MM.1S (cell line): ENCODE measurements around the gene XIRP2.

ENCODE experiments used
- CTCF ChIP-seq: fragments of 300-600 bp; sonication (generic); IDR thresholded peaks from 2 replicates; pipeline ENCODE4 v1.5.1; 2016; ENCODE audit warnings: antibody characterized with exemption, low read length, mixed read lengths
- EZH2 ChIP-seq: fragments of 300-600 bp; sonication (generic); optimal IDR thresholded peaks from 2 replicates; pipeline ENCODE3; 2017; ENCODE audit warnings: low read depth, mild to moderate bottlenecking, antibody characterized with exemption, low read length, mixed read lengths
- EZH2phosphoT487 ChIP-seq: fragments of 300-600 bp; sonication (generic); IDR thresholded peaks from 2 replicates; pipeline ENCODE4 v1.6.1; 2018; ENCODE audit warnings: antibody characterized with exemption, low read length

- TF ChIP-seq CTCF (no peak), EZH2 (no peak), EZH2phosphoT487 (no peak)
These were observed 222.1 kb downstream of the XIRP2 start for GRCh38 chr2:167110345-167110744.
